Activated CD4-positive, alpha-beta T cell treated with anti-CD3 and anti-CD28 coated beads, Interleukin-2, amount 10 ng/mL, durations not matched to agents 7 days and 5 days (primary cell): Measurements from ENCODE around the gene CHCHD3. TPM values are rescaled to one million over a fixed set of nuclear protein-coding genes. Genes with fewer than 3 reads are reported as not detected.

Source experiments
- CTCF ChIA-PET: fragments of 350-600 bp; sonication (Branson Sonifier 250); formaldehyde crosslinking; loops from one replicate; lab custom pipeline; 2021; ENCODE audit warnings: antibody characterized with exemption; lab: Charles Lee
- POLR2A ChIA-PET: fragments of 350-600 bp; sonication (Branson Sonifier 250); formaldehyde crosslinking; loops from one replicate; lab custom pipeline; 2021; ENCODE audit warnings: antibody characterized with exemption; lab: Charles Lee
- DNase-seq: peaks from one replicate; pipeline ENCODE4 v3.0.0-alpha.2; 2020
- H3K27ac Mint-ChIP-seq: one replicate; pipeline ENCODE4 v1.8.0; 2021; ENCODE audit warnings: mild to moderate bottlenecking, moderate library complexity, mixed read lengths
- H3K27me3 Mint-ChIP-seq: one replicate; pipeline ENCODE4 v1.8.0; 2021; ENCODE audit warnings: mixed read lengths
- H3K36me3 Mint-ChIP-seq: one replicate; pipeline ENCODE4 v1.8.0; 2021; ENCODE audit warnings: low read depth, mixed read lengths
- H3K4me1 Mint-ChIP-seq: one replicate; pipeline ENCODE4 v1.8.0; 2021; ENCODE audit warnings: mixed read lengths
- H3K4me3 Mint-ChIP-seq: one replicate; pipeline ENCODE4 v1.8.0; 2021; ENCODE audit warnings: mild to moderate bottlenecking, moderate library complexity, mixed read lengths
- H3K9me3 Mint-ChIP-seq: one replicate; pipeline ENCODE4 v1.8.0; 2021; ENCODE audit warnings: mixed read lengths
- total RNA-seq, 2 experiments: library from RNA; stranded (reverse); gene quantifications; one replicate each; pipeline ENCODE4 v1.2.3, GENCODE V29; 2021

CHCHD3 gene
- total RNA-seq, 2 experiments from 2014 or later: 47.4 to 49.2 TPM

GRCh38 chr7:133109816-133110215 lies 27.9 kb upstream of the CHCHD3 start:
- H3K36me3 Mint-ChIP-seq: no peaks in the 10 kb centered on the region
- ChIA-PET CTCF (no interaction called here), POLR2A (no interaction called here)
- no peak overlapping the region for H3K4me3 Mint-ChIP-seq
- DNase-seq: no peak
- peaks cover 19% of the 10 kb centered on the region for H3K27me3 Mint-ChIP-seq
- peaks cover 2% of the 10 kb centered on the region for H3K9me3 Mint-ChIP-seq
- no peak overlapping the region for H3K27ac Mint-ChIP-seq
- H3K4me1 Mint-ChIP-seq: no peaks in the 10 kb centered on the region

- no peak for DNase-seq
- H3K27me3 Mint-ChIP-seq: peaks cover 17% of the 10 kb centered on the region
- no peaks in the 10 kb centered on the region for H3K36me3 Mint-ChIP-seq
- CTCF ChIA-PET: no interaction called here
- POLR2A ChIA-PET: no interaction called here
- no peaks in the 10 kb centered on the region for H3K4me1 Mint-ChIP-seq
- no peak overlapping the region for H3K4me3 Mint-ChIP-seq
- H3K9me3 Mint-ChIP-seq: peaks cover 2% of the 10 kb centered on the region
- no peak overlapping the region for H3K27ac Mint-ChIP-seq
Observed at GRCh38 chr7:133108023-133108422, 26.1 kb upstream of the CHCHD3 start.

DNA sequence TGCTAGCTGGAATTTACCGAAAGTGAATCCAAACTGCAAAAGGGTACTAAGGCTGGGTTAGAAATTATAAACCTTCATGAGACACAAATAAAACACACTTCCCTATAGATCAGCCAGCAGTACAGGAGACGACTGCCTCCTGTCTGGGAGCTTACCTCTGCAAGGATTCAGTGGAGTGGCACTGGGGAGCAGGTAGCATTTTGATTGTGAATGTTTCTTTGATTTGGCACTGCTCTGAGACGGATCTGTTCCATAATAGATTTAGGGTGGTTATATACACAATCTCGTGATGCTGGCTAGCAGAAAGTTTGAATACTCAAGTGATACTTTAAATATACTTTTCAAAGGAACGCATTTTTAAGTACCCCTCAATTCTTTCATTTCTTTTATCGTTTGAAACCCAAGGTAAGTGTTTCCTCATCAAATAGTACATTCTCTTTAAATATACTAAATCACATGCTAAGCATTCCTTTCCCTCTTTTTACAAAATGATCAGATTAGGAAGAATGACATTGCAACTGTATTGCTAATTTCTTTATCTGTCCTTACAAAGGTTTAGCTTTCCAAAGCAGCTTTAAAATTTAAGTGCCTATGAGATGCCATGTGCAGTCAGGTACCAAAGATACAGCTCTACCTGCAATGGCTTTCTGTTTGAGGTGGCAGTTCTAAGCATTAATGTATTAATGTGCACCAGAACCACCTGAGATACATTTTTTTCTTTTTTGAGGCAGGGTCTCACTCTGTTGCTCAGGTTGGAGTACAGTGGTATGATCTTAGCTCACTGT lies 20.6 kb upstream of the CHCHD3 start:
- ChIA-PET POLR2A (interaction anchor here (0.6 kb wide), 1 partner anchor 234 kb away, joined by 3 read pairs; no protein-coding TSS in a partner anchor), CTCF (interaction anchor here (1.1 kb wide), 1 partner anchor 12 kb away, joined by 3 read pairs; no protein-coding TSS in a partner anchor)
- no peak overlapping the region for H3K27ac Mint-ChIP-seq
- no peak for DNase-seq
- H3K27me3 Mint-ChIP-seq: peaks cover 2% of the 10 kb centered on the region
- H3K4me3 Mint-ChIP-seq: no peak overlapping the region
- H3K4me1 Mint-ChIP-seq: no peaks in the 10 kb centered on the region
- H3K36me3 Mint-ChIP-seq: no peaks in the 10 kb centered on the region
- H3K9me3 Mint-ChIP-seq: no peaks in the 10 kb centered on the region

DNA sequence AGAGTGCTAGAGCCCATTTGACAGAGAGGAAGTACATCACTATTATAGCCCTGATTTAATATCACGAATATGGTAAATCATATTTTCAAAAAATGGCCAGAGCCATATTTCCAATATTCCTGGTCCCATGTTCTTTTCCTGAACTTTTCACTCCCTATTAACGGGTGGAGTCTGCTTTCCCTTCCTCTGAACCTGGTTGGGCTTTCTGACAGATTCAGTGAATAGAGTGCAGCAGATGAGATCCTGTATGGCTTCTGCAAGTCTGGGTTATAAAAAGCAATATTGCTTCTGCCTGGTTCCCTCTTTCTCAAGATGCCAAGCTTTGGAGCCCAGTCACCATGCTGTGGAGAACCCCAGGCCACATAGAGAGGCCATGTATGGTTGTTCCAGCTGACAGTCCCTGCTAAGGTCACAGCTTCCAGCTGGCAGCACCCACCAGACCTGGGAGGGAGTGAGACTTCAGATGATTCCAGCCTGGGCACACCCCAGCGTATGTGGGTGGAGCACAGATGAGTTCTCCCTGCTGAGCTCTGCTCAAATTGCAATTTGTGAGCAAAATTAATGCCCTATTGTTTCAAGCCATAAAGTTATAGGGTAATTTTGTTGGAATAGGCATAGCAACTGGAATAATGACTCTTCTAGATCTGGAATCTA lies 17.9 kb upstream of the CHCHD3 start:
- Mint-ChIP-seq H3K36me3 (no peaks in the 10 kb centered on the region), H3K4me3 (no peak overlapping the region)

DNA sequence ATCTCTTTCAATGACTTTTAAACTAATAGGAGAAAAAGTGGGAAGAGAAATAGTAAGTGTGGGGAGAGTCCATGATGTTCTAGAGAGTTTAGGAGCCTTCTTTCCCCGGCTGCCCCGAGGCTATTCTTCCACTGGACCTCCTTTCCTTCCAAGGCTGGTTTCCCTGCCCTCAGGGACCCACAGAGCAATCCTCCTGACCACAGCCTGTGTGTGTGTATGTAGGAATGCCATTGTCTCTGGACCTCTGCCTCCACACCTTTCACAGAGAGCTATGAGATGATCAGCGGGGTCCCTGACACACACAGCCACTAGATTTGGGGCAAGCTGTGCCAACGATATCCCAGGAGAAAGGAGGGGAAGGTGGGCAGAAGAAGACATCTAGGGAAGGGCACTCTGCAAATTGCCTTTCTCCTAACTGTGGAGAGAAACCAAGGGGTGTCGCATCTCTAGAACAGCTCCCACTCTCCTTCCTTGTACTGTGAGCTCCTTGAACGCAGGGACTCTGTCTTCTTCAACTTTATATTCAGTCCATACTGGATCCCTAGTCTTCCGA lies 13.3 kb upstream of the CHCHD3 start:
- Mint-ChIP-seq H3K27ac (no peak overlapping the region), H3K27me3 (no peaks in the 10 kb centered on the region), H3K4me1 (no peaks in the 10 kb centered on the region), H3K9me3 (no peaks in the 10 kb centered on the region), H3K4me3 (no peak overlapping the region), H3K36me3 (no peaks in the 10 kb centered on the region)
- DNase-seq: no peak
- ChIA-PET CTCF (no interaction called here), POLR2A (no interaction called here)

More for the DNA sequence above, 17.9 kb upstream of the CHCHD3 start:
- no peak for DNase-seq
- no peaks in the 10 kb centered on the region for H3K4me1 Mint-ChIP-seq
- no peak overlapping the region for H3K27ac Mint-ChIP-seq
- no peaks in the 10 kb centered on the region for H3K9me3 Mint-ChIP-seq
- ChIA-PET POLR2A (no interaction called here), CTCF (interaction anchor here (0.7 kb wide), 1 partner anchor 28 kb away, joined by 3 read pairs; no protein-coding TSS in a partner anchor)
- H3K27me3 Mint-ChIP-seq: no peaks in the 10 kb centered on the region

- no peaks in the 10 kb centered on the region for H3K9me3 Mint-ChIP-seq
- CTCF ChIA-PET: no interaction called here
- H3K4me3 Mint-ChIP-seq: no peak overlapping the region
- POLR2A ChIA-PET: no interaction called here
- H3K27me3 Mint-ChIP-seq: no peaks in the 10 kb centered on the region
- H3K4me1 Mint-ChIP-seq: no peaks in the 10 kb centered on the region
- DNase-seq: no peak
- no peaks in the 10 kb centered on the region for H3K36me3 Mint-ChIP-seq
- no peak overlapping the region for H3K27ac Mint-ChIP-seq
Observed at GRCh38 chr7:133091943-133092464, 10.1 kb upstream of the CHCHD3 start.

DNA sequence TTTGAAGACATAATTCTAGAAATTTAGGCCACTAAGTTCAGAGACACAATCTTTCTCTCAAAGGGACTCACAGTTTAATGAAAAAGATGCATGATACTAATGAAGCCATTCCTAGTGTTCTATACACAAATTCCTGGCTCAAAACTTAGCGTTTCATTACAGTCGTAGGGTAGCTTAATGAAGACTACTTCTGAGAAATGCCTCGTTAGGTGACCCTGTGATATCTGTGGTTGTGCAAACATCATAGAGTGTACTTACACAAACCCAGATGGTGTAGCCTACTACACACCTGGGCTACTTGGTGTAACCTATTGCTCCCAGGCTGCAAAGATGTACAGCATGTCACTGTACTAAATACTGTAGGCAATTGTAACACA lies 488 bp upstream of the CHCHD3 start:
- H3K27me3 Mint-ChIP-seq: no peaks in the 10 kb centered on the region
- ChIA-PET CTCF (interaction anchor here (1.1 kb wide), 1 partner anchor 170 kb away, joined by 3 read pairs; the partner anchor contains the start of gene EXOC4), POLR2A (no interaction called here)
- peak overlapping the region; percentile 90 for H3K27ac Mint-ChIP-seq
- H3K36me3 Mint-ChIP-seq: no peaks in the 10 kb centered on the region
- no peaks in the 10 kb centered on the region for H3K9me3 Mint-ChIP-seq
- DNase-seq: no peak
- peak overlapping the region; percentile 87 for H3K4me3 Mint-ChIP-seq
- peaks cover 21% of the 10 kb centered on the region for H3K4me1 Mint-ChIP-seq

DNA sequence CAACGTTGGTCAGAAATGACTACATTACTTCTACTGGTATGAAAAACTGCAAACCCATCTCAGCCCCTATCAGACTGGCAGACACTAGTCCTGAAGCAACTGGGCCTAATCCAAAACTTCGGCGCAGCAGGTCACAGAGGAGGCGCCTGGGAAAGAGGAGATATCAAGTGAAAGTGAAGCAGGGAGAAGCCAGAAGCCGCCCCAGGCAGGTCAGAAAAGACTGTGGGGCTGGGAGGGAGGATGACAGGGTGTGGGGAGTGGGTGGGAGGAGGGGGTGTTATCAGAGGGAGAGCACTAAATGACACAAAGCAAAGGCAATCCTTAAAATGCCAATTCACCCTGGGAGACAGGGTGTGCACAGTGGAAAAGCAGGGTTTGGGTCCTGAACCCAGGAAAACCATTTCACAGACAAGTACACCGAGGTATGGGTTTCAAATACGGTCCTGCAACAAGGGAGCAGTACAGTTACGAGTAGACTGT lies 731 bp downstream of the CHCHD3 start:
- Mint-ChIP-seq H3K36me3 (peaks cover 3% of the 10 kb centered on the region), H3K27ac (peak overlapping the region; percentile 90), H3K9me3 (no peaks in the 10 kb centered on the region), H3K4me1 (peaks cover 21% of the 10 kb centered on the region), H3K4me3 (peak overlapping the region; percentile 87), H3K27me3 (no peaks in the 10 kb centered on the region)
- DNase-seq: peak; percentile 15
- ChIA-PET CTCF (no interaction called here), POLR2A (no interaction called here)

DNA sequence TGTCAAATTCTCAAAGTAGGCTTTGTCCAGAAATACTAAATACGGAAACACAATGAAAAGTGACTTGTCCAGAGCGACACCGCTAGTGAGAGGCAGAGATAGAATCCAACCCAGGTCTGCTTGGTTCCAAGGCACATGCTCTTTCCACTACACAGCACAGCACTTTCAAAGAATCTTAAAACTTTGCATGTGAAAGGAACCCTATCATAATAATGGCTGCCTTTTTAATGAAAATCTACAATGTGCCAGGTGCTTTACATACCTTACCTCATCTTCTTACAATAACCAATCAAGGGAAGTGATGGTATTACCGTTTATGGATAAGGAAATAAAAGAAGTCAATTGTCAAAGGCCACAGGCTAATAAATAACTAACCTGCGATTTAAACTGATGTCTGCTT lies 2.6 kb downstream of the CHCHD3 start:
- no peak overlapping the region for H3K4me3 Mint-ChIP-seq

DNA sequence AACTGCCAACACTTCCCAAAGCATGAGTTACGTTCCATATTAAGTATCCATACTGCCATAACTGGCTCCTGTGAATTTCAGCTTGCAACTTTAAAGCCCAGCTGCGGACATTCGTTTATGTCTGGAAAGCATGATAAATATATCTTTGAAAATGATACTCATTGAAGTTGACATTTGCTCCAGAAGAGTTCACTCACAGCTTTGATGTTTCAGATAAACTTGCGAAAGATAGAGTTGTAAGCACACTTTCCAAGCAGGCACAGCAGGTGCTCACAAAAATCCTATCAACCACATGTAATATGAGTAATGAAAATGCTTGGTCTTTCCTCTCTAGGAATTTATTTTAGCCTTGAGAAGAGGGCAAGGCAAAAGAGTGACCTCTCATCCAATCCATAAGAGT lies 4.5 kb downstream of the CHCHD3 start:
- no peaks in the 10 kb centered on the region for H3K27me3 Mint-ChIP-seq
- no peak for DNase-seq
- CTCF ChIA-PET: no interaction called here
- H3K27ac Mint-ChIP-seq: no peak overlapping the region
- H3K9me3 Mint-ChIP-seq: no peaks in the 10 kb centered on the region
- H3K36me3 Mint-ChIP-seq: peaks cover 8% of the 10 kb centered on the region
- no peak overlapping the region for H3K4me3 Mint-ChIP-seq
- POLR2A ChIA-PET: no interaction called here
- peaks cover 21% of the 10 kb centered on the region for H3K4me1 Mint-ChIP-seq

More for the DNA sequence above, 2.6 kb downstream of the CHCHD3 start:
- CTCF ChIA-PET: interaction anchor here (0.6 to 1.0 kb wide), 2 partner anchors 12 to 88 kb away, joined by 3 read pairs; no protein-coding TSS in a partner anchor
- Mint-ChIP-seq H3K4me1 (peaks cover 21% of the 10 kb centered on the region), H3K36me3 (peaks cover 8% of the 10 kb centered on the region), H3K27ac (no peak overlapping the region), H3K27me3 (no peaks in the 10 kb centered on the region), H3K9me3 (no peaks in the 10 kb centered on the region)
- POLR2A ChIA-PET: no interaction called here
- DNase-seq: no peak

GRCh38 chr7:133076142-133076541 lies 5.7 kb downstream of the CHCHD3 start:
- Mint-ChIP-seq H3K4me1 (peaks cover 17% of the 10 kb centered on the region), H3K4me3 (no peak overlapping the region), H3K27me3 (no peaks in the 10 kb centered on the region), H3K9me3 (no peaks in the 10 kb centered on the region), H3K36me3 (peaks cover 8% of the 10 kb centered on the region), H3K27ac (no peak overlapping the region)
- POLR2A ChIA-PET: no interaction called here
- no peak for DNase-seq
- CTCF ChIA-PET: no interaction called here

- Mint-ChIP-seq H3K4me3 (no peak overlapping the region), H3K36me3 (peaks cover 25% of the 10 kb centered on the region), H3K27ac (no peak overlapping the region), H3K4me1 (no peaks in the 10 kb centered on the region), H3K9me3 (no peaks in the 10 kb centered on the region), H3K27me3 (no peaks in the 10 kb centered on the region)
- no peak for DNase-seq
- ChIA-PET CTCF (interaction anchor here (0.9 kb wide), 1 partner anchor 50 kb away, joined by 3 read pairs; no protein-coding TSS in a partner anchor), POLR2A (no interaction called here)
Observed at GRCh38 chr7:133071506-133071905, 10.4 kb downstream of the CHCHD3 start.
